Colonic mucosa (tissue), 4 donors: ENCODE measurements around the gene SPOP. TPM values are rescaled to one million over a fixed set of nuclear protein-coding genes. Genes with fewer than 3 reads are reported as not detected.
A peak's percentile ranks its signal among the peaks of the same experiment; 100 is the strongest.

Source experiments
- DNase-seq: peaks from one replicate; pipeline ENCODE4 v3.0.0-alpha.2; 2020
- H3K27ac ChIP-seq: fragments of 200-600 bp; one replicate; pipeline ENCODE4 v1.8.0; 2021
- H3K27me3 ChIP-seq: fragments of 200-600 bp; one replicate; pipeline ENCODE4 v1.8.0; 2021
- H3K36me3 ChIP-seq: fragments of 200-600 bp; one replicate; pipeline ENCODE4 v1.8.0; 2021
- H3K4me1 ChIP-seq: fragments of 200-600 bp; one replicate; pipeline ENCODE4 v1.8.0; 2021; ENCODE audit warnings: mild to moderate bottlenecking
- H3K4me3 ChIP-seq: fragments of 200-600 bp; one replicate; pipeline ENCODE4 v1.8.0; 2021
- H3K9ac ChIP-seq, 2 donors: one replicate each; pipeline ENCODE4 v1.7.0; 2013; ENCODE audit warnings: control low read depth in 2 of 2, low read depth in 2 of 2, low read length in 2 of 2
- H3K9me3 ChIP-seq: fragments of 200-600 bp; one replicate; pipeline ENCODE4 v1.8.0; 2021
- CTCF ChIP-seq: fragments of 200-600 bp; IDR thresholded peaks from one replicate; pipeline ENCODE4 v1.8.0; 2022; ENCODE audit warnings: antibody characterized with exemption, mild to moderate bottlenecking
- intact Hi-C: fragments of 100-400 bp; cut with DNase I; formaldehyde crosslinking; loops from one replicate; pipeline ENCODE4 v1.14.1; 2022
- total RNA-seq, 2 donors: library from RNA; stranded (reverse); fragmentation: NEBNext Ultra II Directional in 1 of 2; extraction: Animal tissue kit (Norgen Biotek cat#: 25700) in 1 of 2; gene quantifications; one replicate each; pipeline ENCODE4 v1.2.1, GENCODE V29; 2021
- donor health status: healthy.
- donor health status: DM: no; HTN: no; CAD: no.
- donor health status: DM: no; HTN: no; CAD: no.

SPOP gene
- total RNA-seq, 2 donors from 2014 or later, result 60.5 to 83.2 TPM

- TF ChIP-seq CTCF, result no peak
- Histone ChIP-seq H3K9ac (no peak overlapping the region), H3K9me3 (no peaks in the 10 kb centered on the region), H3K4me3 (no peak overlapping the region), H3K4me1 (no peaks in the 10 kb centered on the region), H3K27me3 (no peaks in the 10 kb centered on the region), H3K36me3 (no peaks in the 10 kb centered on the region), H3K27ac (peak overlapping the region; percentile 52)
- intact Hi-C loops, result no loop called here
- no peak for DNase-seq
Measured at GRCh38 chr17:49645654-49646053, 32.2 kb downstream of the SPOP start.

GRCh38 chr17:49640556-49640955 is 37.3 kb downstream of the SPOP start:
- H3K4me3 ChIP-seq, result no peak overlapping the region
- no peaks in the 10 kb centered on the region for H3K9me3 ChIP-seq
- TF ChIP-seq CTCF, result no peak
- no peak overlapping the region for H3K27ac ChIP-seq
- H3K4me1 ChIP-seq, result no peaks in the 10 kb centered on the region
- no peak for DNase-seq
- no peaks in the 10 kb centered on the region for H3K27me3 ChIP-seq
- no peak overlapping the region for H3K9ac ChIP-seq
- intact Hi-C loops, result no loop called here
- H3K36me3 ChIP-seq, result no peaks in the 10 kb centered on the region

- no peak for TF ChIP-seq CTCF
- Histone ChIP-seq H3K36me3 (no peaks in the 10 kb centered on the region), H3K27ac (no peak overlapping the region), H3K9ac (no peak overlapping the region), H3K4me1 (no peaks in the 10 kb centered on the region), H3K4me3 (no peak overlapping the region), H3K9me3 (no peaks in the 10 kb centered on the region), H3K27me3 (no peaks in the 10 kb centered on the region)
- DNase-seq, result no peak
- intact Hi-C loops, result no loop called here
Measured at GRCh38 chr17:49638818-49639217, 39.1 kb downstream of the SPOP start.

GRCh38 chr17:49637739-49638138 is 40.2 kb downstream of the SPOP start:
- Histone ChIP-seq H3K27me3 (no peaks in the 10 kb centered on the region), H3K27ac (no peak overlapping the region), H3K9ac (no peak overlapping the region), H3K4me3 (no peak overlapping the region), H3K36me3 (no peaks in the 10 kb centered on the region), H3K9me3 (no peaks in the 10 kb centered on the region), H3K4me1 (no peaks in the 10 kb centered on the region)
- DNase-seq, result no peak
- TF ChIP-seq CTCF, result no peak
- intact Hi-C loops, result no loop called here

GRCh38 chr17:49637050-49637449 is 40.8 kb downstream of the SPOP start:
- Histone ChIP-seq H3K4me1 (no peaks in the 10 kb centered on the region), H3K27me3 (no peaks in the 10 kb centered on the region), H3K9me3 (no peaks in the 10 kb centered on the region), H3K27ac (no peak overlapping the region), H3K9ac (no peak overlapping the region), H3K4me3 (no peak overlapping the region), H3K36me3 (no peaks in the 10 kb centered on the region)
- DNase-seq, result no peak
- TF ChIP-seq CTCF, result no peak
- intact Hi-C loops, result no loop called here

GRCh38 chr17:49635121-49635520 is 42.8 kb downstream of the SPOP start:
- Histone ChIP-seq H3K4me3 (no peak overlapping the region), H3K9me3 (no peaks in the 10 kb centered on the region), H3K27me3 (no peaks in the 10 kb centered on the region), H3K36me3 (no peaks in the 10 kb centered on the region), H3K27ac (no peak overlapping the region), H3K4me1 (no peaks in the 10 kb centered on the region), H3K9ac (no peak overlapping the region)
- no peak for DNase-seq
- intact Hi-C loops, result no loop called here
- TF ChIP-seq CTCF, result no peak
